NCI-H1417 (cell line): Measurements from ENCODE around the gene CCDC152.

Experiments
- DNase-seq, 3 experiments: peaks; one replicate each; lab custom pipeline; 2025; lab: John Stamatoyannopoulos, UW

The CCDC152 gene

GRCh38 chr5:42851481-42851880, 94.9 kb downstream of the CCDC152 start:
- DNase-seq, result no peak
